Loucy (cell line): ENCODE results near the gene CAPN11.

ENCODE experiments used
- H2AFZ ChIP-seq: fragments of 200-600 bp; sonication (generic); 2 replicates; pipeline ENCODE4 v1.6.0; 2016; ENCODE audit warnings: antibody characterized with exemption, mild to moderate bottlenecking, low read length, moderate library complexity
- H3F3A ChIP-seq: fragments of 200-600 bp; 2 replicates; pipeline ENCODE4 v1.6.0; 2016; ENCODE audit warnings: antibody characterized with exemption, low read depth, mild to moderate bottlenecking
- H3K27me3 ChIP-seq: fragments of 200-600 bp; sonication (generic); 2 replicates; pipeline ENCODE4 v1.6.1; 2014; ENCODE audit warnings: low read length, mild to moderate bottlenecking; ENCODE audit not compliant: insufficient read depth, poor library complexity, severe bottlenecking
- H3K36me3 ChIP-seq: fragments of 200-600 bp; sonication (generic); 2 replicates; pipeline ENCODE4 v1.6.1; 2016; ENCODE audit warnings: low read length; ENCODE audit not compliant: insufficient read depth
- H3K4me1 ChIP-seq: fragments of 200-600 bp; sonication (generic); 2 replicates; pipeline ENCODE4 v1.5.1; 2014; ENCODE audit warnings: low read length, mild to moderate bottlenecking; ENCODE audit not compliant: insufficient read depth, poor library complexity, severe bottlenecking
- H3K4me2 ChIP-seq: fragments of 200-600 bp; sonication (generic); 2 replicates; pipeline ENCODE4 v1.6.0; 2014; ENCODE audit warnings: antibody characterized with exemption, low read length, low read depth, mild to moderate bottlenecking; ENCODE audit not compliant: poor library complexity, severe bottlenecking
- H3K4me3 ChIP-seq: fragments of 200-600 bp; sonication (generic); 2 replicates; pipeline ENCODE4 v1.5.1; 2014; ENCODE audit warnings: low read length, mild to moderate bottlenecking, mixed read lengths; ENCODE audit not compliant: poor library complexity, severe bottlenecking
- H3K79me2 ChIP-seq: fragments of 200-600 bp; sonication (generic); 2 replicates; pipeline ENCODE4 v1.6.1; 2014; ENCODE audit warnings: low read length; ENCODE audit not compliant: insufficient read depth
- H3K9ac ChIP-seq: fragments of 200-600 bp; sonication (generic); 2 replicates; pipeline ENCODE4 v1.6.0; 2014; ENCODE audit warnings: mild to moderate bottlenecking, low read depth, low read length, moderate library complexity; ENCODE audit not compliant: poor library complexity, severe bottlenecking
- H3K9me2 ChIP-seq: fragments of 200-600 bp; sonication (generic); replicated peaks from 2 replicates; pipeline ENCODE4 v1.6.1; 2016; ENCODE audit warnings: low read depth, low read length, mixed read lengths
- H3K9me3 ChIP-seq: fragments of 200-600 bp; sonication (generic); 2 replicates; pipeline ENCODE4 v1.6.1; 2014; ENCODE audit warnings: mild to moderate bottlenecking, antibody characterized with exemption, low read length, low read depth; ENCODE audit not compliant: insufficient read depth
- H4K20me1 ChIP-seq: fragments of 200-600 bp; sonication (generic); 2 replicates; pipeline ENCODE4 v1.6.0; 2014; ENCODE audit warnings: antibody characterized with exemption, low read length, mild to moderate bottlenecking; ENCODE audit not compliant: insufficient read depth, poor library complexity, severe bottlenecking
- CTCF ChIP-seq: fragments of 200-600 bp; sonication (generic); conservative IDR thresholded peaks from 2 replicates; pipeline ENCODE4 v1.5.1; 2014; ENCODE audit warnings: mild to moderate bottlenecking, antibody characterized with exemption, low read length
- EZH2phosphoT487 ChIP-seq: fragments of 200-600 bp; IDR thresholded peaks from 2 replicates; pipeline ENCODE4 v1.6.1; 2018; ENCODE audit warnings: antibody characterized with exemption, mild to moderate bottlenecking, moderate library complexity, borderline replicate concordance

CAPN11 gene

GRCh38 chr6:44219053-44219814, 60.6 kb downstream of the CAPN11 start:
- Histone ChIP-seq H2AFZ (peak overlapping the region; percentile 69; the same call in 1 of the 2 replicates), H3K4me3 (peak overlapping the region; percentile 70), H3K4me1 (peaks cover 45% of the 10 kb centered on the region), H3K36me3 (no peaks in the 10 kb centered on the region), H3F3A (peaks cover 6% of the 10 kb centered on the region; the same call in 1 of the 2 replicates), H3K27me3 (no peaks in the 10 kb centered on the region), H3K9me3 (no peaks in the 10 kb centered on the region), H4K20me1 (no peaks in the 10 kb centered on the region), H3K79me2 (peaks cover 2% of the 10 kb centered on the region), H3K4me2 (peak overlapping the region; percentile 67), H3K9ac (peak overlapping the region; percentile 69), H3K9me2 (no peaks in the 10 kb centered on the region)
- TF ChIP-seq EZH2phosphoT487 = no peak
- no peak for TF ChIP-seq CTCF

GRCh38 chr6:44219815-44220784, 61.5 kb downstream of the CAPN11 start:
- TF ChIP-seq CTCF (no peak), EZH2phosphoT487 (no peak)
- H3K9me3 ChIP-seq = no peaks in the 10 kb centered on the region
- H3K9me2 ChIP-seq = no peaks in the 10 kb centered on the region
- peak overlapping the region; percentile 56 for H3K9ac ChIP-seq
- peaks cover 11% of the 10 kb centered on the region for H3K79me2 ChIP-seq
- H2AFZ ChIP-seq = no peak overlapping the region
- H3K4me3 ChIP-seq = peak overlapping the region; percentile 57
- H3K27me3 ChIP-seq = no peaks in the 10 kb centered on the region
- peaks cover 51% of the 10 kb centered on the region for H3K4me1 ChIP-seq
- no peaks in the 10 kb centered on the region for H4K20me1 ChIP-seq
- H3F3A ChIP-seq = peaks cover 6% of the 10 kb centered on the region; the same call in 1 of the 2 replicates
- H3K4me2 ChIP-seq = peak overlapping the region; percentile 51
- no peaks in the 10 kb centered on the region for H3K36me3 ChIP-seq

GRCh38 chr6:44220913-44221290, 62.3 kb downstream of the CAPN11 start:
- Histone ChIP-seq H3K9me2 (no peaks in the 10 kb centered on the region), H4K20me1 (no peaks in the 10 kb centered on the region), H3K4me2 (no peak overlapping the region), H3K9ac (peak overlapping the region; percentile 43), H3K4me1 (peaks cover 57% of the 10 kb centered on the region), H3K4me3 (no peak overlapping the region), H3K9me3 (no peaks in the 10 kb centered on the region), H3K36me3 (no peaks in the 10 kb centered on the region), H3K27me3 (no peaks in the 10 kb centered on the region), H3K79me2 (peaks cover 18% of the 10 kb centered on the region), H2AFZ (no peak overlapping the region), H3F3A (peaks cover 6% of the 10 kb centered on the region; the same call in 1 of the 2 replicates)
- TF ChIP-seq CTCF = no peak
- TF ChIP-seq EZH2phosphoT487 = no peak
